PC-3 (cell line): ENCODE data around the gene TANGO6. TPM values are rescaled to one million over a fixed set of nuclear protein-coding genes. Genes with fewer than 3 reads are reported as not detected.

Source experiments
- ATAC-seq: fragments of 200-7000 bp; cut with Tn5 transposase; 2 replicates; pipeline ENCODE4 v1.9.1; 2020; ENCODE audit warnings: mild to moderate bottlenecking, moderate library complexity
- BruUV-seq: library from RNA; stranded (reverse); fragments of 400-500 nt; replicated peaks from 2 replicates; lab custom pipeline; 2021; lab: Mats Ljungman, UMichigan
- CTCF ChIA-PET: fragments of 300-600 bp; sonication (Branson Sonifier 250); formaldehyde crosslinking; loops from one replicate; lab custom pipeline; 2022; ENCODE audit warnings: antibody characterized with exemption; lab: Charles Lee
- POLR2A ChIA-PET: fragments of 300-600 bp; sonication (Branson Sonifier 250); formaldehyde crosslinking; loops from one replicate; lab custom pipeline; 2022; ENCODE audit warnings: antibody characterized with exemption; ENCODE audit not compliant: unreplicated experiment; lab: Charles Lee
- DNase-seq: peaks from one replicate; pipeline ENCODE4 v3.0.0-alpha.2; 2015
- H2AFZ ChIP-seq: fragments of 300-600 bp; sonication (generic); 2 replicates; pipeline ENCODE4 v1.6.0; 2016; ENCODE audit warnings: antibody characterized with exemption, low read length
- H3F3A ChIP-seq: fragments of 300-600 bp; sonication (generic); one replicate; pipeline ENCODE4 v1.6.0; 2017; ENCODE audit warnings: antibody characterized with exemption, low read length, control low read depth, mild to moderate bottlenecking; ENCODE audit not compliant: unreplicated experiment
- H3K27ac ChIP-seq: fragments of 300-600 bp; sonication (generic); 2 replicates; pipeline ENCODE4 v1.5.1; 2016; ENCODE audit warnings: mild to moderate bottlenecking, low read length
- H3K27me3 ChIP-seq: fragments of 300-600 bp; sonication (generic); 2 replicates; pipeline ENCODE4 v1.6.1; 2016; ENCODE audit warnings: low read length, mixed read lengths
- H3K36me3 ChIP-seq: fragments of 300-600 bp; sonication (generic); 2 replicates; pipeline ENCODE4 v1.6.1; 2016; ENCODE audit warnings: low read depth, mixed run types, low read length, mixed read lengths
- H3K4me1 ChIP-seq: fragments of 300-600 bp; sonication (generic); 2 replicates; pipeline ENCODE4 v1.5.1; 2016; ENCODE audit warnings: low read length; ENCODE audit not compliant: insufficient read depth
- H3K4me2 ChIP-seq: fragments of 300-600 bp; sonication (generic); 2 replicates; pipeline ENCODE4 v1.6.0; 2016; ENCODE audit warnings: low read length
- H3K4me3 ChIP-seq: fragments of 300-600 bp; sonication (generic); 2 replicates; pipeline ENCODE4 v1.5.1; 2016; ENCODE audit warnings: mild to moderate bottlenecking, low read length, mixed read lengths
- H3K79me2 ChIP-seq: fragments of 300-600 bp; sonication (generic); 2 replicates; pipeline ENCODE4 v1.6.1; 2017; ENCODE audit warnings: low read length, mixed read lengths
- H3K9ac ChIP-seq: fragments of 300-600 bp; sonication (generic); 2 replicates; pipeline ENCODE4 v1.6.0; 2016; ENCODE audit warnings: mild to moderate bottlenecking, low read length
- H3K9me2 ChIP-seq: fragments of 300-600 bp; sonication (generic); replicated peaks from 2 replicates; pipeline ENCODE4 v1.6.1; 2016; ENCODE audit warnings: mixed run types, low read length, mixed read lengths
- H3K9me3 ChIP-seq: fragments of 300-600 bp; sonication (generic); 2 replicates; pipeline ENCODE4 v1.6.1; 2016; ENCODE audit warnings: low read length, mixed read lengths
- H4K20me1 ChIP-seq: fragments of 300-600 bp; sonication (generic); 2 replicates; pipeline ENCODE4 v1.6.1; 2016; ENCODE audit warnings: low read length, mixed read lengths
- EZH2 ChIP-seq: fragments of 300-600 bp; sonication (generic); IDR thresholded peaks from one replicate; pipeline ENCODE4 v1.6.1; 2017; ENCODE audit warnings: antibody characterized with exemption, mild to moderate bottlenecking, low read length; ENCODE audit not compliant: unreplicated experiment
- EZH2phosphoT487 ChIP-seq: fragments of 300-600 bp; sonication (generic); IDR thresholded peaks from 2 replicates; pipeline ENCODE4 v1.6.1; 2018; ENCODE audit warnings: mild to moderate bottlenecking, antibody characterized with exemption, low read length, borderline replicate concordance
- intact Hi-C: fragments of 100-400 bp; cut with micrococcal nuclease; formaldehyde crosslinking; loops from 2 replicates; pipeline ENCODE4 v1.9.0; 2023
- total RNA-seq: library from RNA; depleted of rRNA; stranded (reverse); fragments of >200 nt; gene quantifications from 2 replicates; pipeline ENCODE4 v1.2.3, GENCODE V29; 2014
- TF ChIP-seq, protein P1 (sequence below): fragments of 300-600 bp; sonication (generic); conservative IDR thresholded peaks from 2 replicates; pipeline ENCODE4 v1.5.1; 2017; ENCODE audit warnings: antibody characterized with exemption, low read depth, mild to moderate bottlenecking, low read length

The TANGO6 gene
- total RNA-seq, 1 experiment from 2014 or later, result 9.4 TPM

DNA sequence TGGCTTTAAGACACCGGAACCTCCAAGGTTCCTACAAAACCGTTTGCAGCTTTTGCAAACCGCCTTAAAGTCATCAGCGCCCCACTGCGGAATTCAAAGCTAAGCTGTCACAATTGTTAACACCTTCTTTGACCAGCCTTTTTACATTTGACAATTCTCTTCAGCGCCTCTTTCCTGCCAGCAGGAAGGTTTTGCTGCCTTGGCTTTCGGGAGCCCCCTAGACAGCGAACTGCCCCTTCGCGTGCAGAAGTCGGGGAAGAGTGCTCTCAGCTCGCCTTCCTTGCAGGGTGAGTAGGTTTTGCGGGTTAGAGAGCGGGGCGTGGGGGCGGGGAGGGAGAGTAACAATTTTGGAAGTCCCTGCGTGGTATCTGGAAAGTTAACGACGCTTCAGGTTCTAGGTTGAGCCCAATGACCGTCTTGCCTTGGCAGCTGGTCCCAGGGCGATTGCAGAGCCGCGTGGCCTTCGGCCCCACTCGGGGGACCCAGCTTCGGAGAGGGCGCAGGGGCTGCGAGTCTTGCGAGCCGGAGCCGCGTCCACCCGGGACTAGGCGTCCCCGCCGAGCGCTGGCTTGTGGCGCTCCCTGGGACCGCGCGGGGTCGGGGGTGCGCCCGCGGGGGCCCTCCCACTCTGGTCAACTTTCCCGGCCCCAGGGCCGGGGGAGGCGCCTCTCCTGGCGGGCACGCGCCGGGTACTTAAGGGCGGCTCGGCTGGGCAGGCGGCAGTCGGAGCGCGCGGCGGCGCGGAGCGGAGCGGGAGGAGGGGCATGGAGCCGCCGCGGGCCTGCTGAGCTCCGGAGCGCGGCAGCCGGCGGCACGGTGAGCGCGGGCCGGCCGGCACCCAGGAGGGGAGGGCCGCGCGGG is 262.4 kb downstream of the TANGO6 start, which contains the start of gene HAS3:
Gene HAS3 (plus strand): TSS at position 153 of the 861 bp plus-strand sequence. CDS start 3,743 bp downstream, outside the sequence.
- TF ChIP-seq EZH2 (no peak), EZH2phosphoT487 (no peak)
- TF ChIP-seq, protein P1, sequence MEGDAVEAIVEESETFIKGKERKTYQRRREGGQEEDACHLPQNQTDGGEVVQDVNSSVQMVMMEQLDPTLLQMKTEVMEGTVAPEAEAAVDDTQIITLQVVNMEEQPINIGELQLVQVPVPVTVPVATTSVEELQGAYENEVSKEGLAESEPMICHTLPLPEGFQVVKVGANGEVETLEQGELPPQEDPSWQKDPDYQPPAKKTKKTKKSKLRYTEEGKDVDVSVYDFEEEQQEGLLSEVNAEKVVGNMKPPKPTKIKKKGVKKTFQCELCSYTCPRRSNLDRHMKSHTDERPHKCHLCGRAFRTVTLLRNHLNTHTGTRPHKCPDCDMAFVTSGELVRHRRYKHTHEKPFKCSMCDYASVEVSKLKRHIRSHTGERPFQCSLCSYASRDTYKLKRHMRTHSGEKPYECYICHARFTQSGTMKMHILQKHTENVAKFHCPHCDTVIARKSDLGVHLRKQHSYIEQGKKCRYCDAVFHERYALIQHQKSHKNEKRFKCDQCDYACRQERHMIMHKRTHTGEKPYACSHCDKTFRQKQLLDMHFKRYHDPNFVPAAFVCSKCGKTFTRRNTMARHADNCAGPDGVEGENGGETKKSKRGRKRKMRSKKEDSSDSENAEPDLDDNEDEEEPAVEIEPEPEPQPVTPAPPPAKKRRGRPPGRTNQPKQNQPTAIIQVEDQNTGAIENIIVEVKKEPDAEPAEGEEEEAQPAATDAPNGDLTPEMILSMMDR, result peak; percentile 62
- Histone ChIP-seq H3K4me1 (peaks cover 33% of the 10 kb centered on the region), H3K27me3 (no peaks in the 10 kb centered on the region), H3F3A (peaks cover 6% of the 10 kb centered on the region), H2AFZ (peak within 1 kb of the TSS; percentile 71), H3K9me3 (no peaks in the 10 kb centered on the region), H3K79me2 (peaks cover 52% of the 10 kb centered on the region), H3K4me2 (peak within 1 kb of the TSS; percentile 97), H3K36me3 (peaks cover 23% of the 10 kb centered on the region), H3K9me2 (no peaks in the 10 kb centered on the region), H4K20me1 (peaks cover 33% of the 10 kb centered on the region), H3K4me3 (peak within 1 kb of the TSS; percentile 98), H3K27ac (peak within 1 kb of the TSS; percentile 83), H3K9ac (peak within 1 kb of the TSS; percentile 92)
- intact Hi-C loops, result loop anchor here (1.0 to 2.0 kb wide), 4 partner anchors 32 to 258 kb away; no protein-coding TSS in a partner anchor
- DNase-seq, result peak; percentile 75
- CTCF ChIA-PET, result interaction anchor here (0.6 to 0.7 kb wide), 2 partner anchors 49 to 203 kb away, joined by 3 read pairs; no protein-coding TSS in a partner anchor
- TSS peak; percentile 90 for BruUV-seq
- POLR2A ChIA-PET, result interaction anchor here (0.7 to 1.2 kb wide), 4 partner anchors 31 to 1179 kb away, joined by 3 to 5 read pairs (median 4); no protein-coding TSS in a partner anchor
- peak; percentile 67 for ATAC-seq

DNA sequence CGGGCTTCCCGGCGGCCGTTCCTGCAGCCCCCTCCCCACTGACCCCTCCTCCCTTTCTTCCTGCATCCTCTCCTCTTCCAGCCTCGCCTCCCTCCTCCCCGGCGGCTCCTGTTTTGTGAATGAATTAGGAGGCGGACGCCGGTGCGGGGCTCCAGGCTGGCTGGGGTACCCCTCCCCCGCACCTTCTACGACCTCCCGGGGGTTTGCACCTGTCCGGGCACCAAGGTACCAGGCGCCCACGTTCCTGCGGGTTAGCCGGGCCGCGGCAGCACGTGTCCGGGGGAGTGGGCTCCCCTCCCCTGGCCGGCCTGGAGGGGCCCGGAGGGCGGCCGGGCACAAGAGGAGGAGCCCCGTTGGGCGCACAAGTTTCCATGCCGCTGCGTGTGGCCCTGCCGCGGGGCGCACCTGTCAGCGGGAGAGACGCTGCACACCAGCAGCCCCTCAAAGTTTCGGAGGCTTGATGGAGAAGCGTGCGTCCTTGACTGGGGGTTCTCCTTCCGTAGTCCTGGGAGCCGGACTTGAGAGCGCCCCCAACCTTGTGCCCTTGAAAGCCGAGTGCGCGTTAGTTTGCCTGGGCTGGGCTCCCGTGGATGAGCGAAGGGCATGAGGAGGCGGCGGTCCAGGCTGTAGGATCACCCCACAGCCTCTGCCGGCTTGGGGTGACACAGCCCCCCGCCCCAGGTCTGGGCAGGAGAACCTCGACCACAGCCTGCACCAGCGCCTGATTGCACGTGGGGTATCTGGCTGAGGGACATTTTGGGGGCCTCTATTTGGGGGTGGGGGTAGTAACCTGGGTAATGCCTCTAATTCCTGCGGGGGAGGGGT is 263.4 kb downstream of the TANGO6 start:
- BruUV-seq, result TSS peak; percentile 18
- Histone ChIP-seq H3K4me2 (peak overlapping the region; percentile 97), H3K9me2 (no peaks in the 10 kb centered on the region), H4K20me1 (peaks cover 35% of the 10 kb centered on the region), H3K79me2 (peaks cover 59% of the 10 kb centered on the region), H3K36me3 (peaks cover 30% of the 10 kb centered on the region), H3K4me3 (peak overlapping the region; percentile 98), H3K9me3 (no peaks in the 10 kb centered on the region), H3K27ac (peak overlapping the region; percentile 83), H2AFZ (no peak overlapping the region), H3K9ac (peak overlapping the region; percentile 92), H3K27me3 (no peaks in the 10 kb centered on the region), H3F3A (peaks cover 6% of the 10 kb centered on the region), H3K4me1 (peaks cover 39% of the 10 kb centered on the region)
- ChIA-PET POLR2A (interaction anchor here (0.6 to 1.2 kb wide), 5 partner anchors 32 to 1178 kb away, joined by 3 to 5 read pairs (median 3); no protein-coding TSS in a partner anchor), CTCF (interaction anchor here (0.6 kb wide), 1 partner anchor 50 kb away, joined by 3 read pairs; no protein-coding TSS in a partner anchor)
- intact Hi-C loops, result no loop called here
- DNase-seq (no peak), ATAC-seq (peak; percentile 6)
- TF ChIP-seq, protein P1, result peak; percentile 12; the same call in 1 of the 2 replicates
- no peak for TF ChIP-seq EZH2phosphoT487
